Stimulated activated CD4-positive, alpha-beta T cell treated with anti-CD3 and anti-CD28 coated beads, Interleukin-15, amount 100 ng/mL, for 48 hours (primary cell): ENCODE results near the gene NR3C1.

Experiments used
- DNase-seq, 2 donors: peaks; one replicate each; pipeline ENCODE4 v3.0.0-alpha.2; 2020; ENCODE audit warnings: low read depth in 2 of 2

Gene NR3C1

DNA sequence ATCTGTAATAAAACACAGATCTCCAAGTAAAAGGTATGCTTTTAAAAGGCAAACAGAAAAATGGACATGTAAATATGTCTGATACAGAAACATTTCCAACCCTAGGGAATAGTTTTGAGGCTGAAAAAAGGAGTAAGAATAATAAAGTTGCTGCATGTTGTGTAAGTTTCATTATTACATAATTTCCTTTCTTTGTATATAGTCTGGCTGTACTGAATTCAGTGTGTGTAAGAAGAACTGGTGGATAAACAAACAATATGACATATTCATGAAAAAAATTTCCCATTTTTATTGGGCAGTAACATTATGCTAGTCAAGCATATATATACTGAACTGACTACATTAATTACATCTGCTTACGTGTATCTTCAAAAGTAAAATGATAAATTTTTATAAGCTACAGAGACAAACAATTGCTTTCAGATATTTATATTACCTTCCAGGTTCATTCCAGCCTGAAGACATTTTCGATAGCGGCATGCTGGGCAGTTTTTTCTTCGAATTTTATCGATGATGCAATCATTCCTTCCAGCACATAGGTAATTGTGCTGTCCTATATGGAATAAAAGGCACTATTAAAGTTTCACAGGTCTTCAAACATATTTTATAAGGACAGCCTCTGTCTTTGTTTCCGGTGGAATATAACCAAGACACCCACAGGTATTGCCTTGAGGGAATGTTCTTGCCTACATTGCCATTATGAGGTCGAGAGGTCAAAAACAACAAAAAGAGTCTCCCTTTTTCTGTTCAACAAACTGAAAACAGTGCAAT, 93.6 kb downstream of the NR3C1 start:
- DNase-seq = no peak

DNA sequence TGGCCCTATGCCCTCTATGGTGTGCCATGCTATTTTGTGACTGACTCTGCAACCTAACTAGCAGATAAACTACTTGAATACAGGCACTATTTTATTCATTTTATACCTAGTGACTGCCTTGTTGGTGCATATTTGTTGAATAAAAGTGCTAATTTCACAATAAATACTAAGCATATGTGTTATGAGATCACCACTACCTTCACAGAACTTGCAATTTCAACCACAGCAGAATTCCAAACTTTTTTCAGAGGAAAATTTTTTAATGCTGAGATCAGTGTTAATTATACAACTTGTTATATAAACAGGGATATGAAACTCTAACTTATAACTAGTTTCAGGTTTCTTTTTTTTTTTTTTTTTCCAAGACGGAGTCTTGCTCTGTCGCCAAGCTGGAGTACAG, 94.8 kb downstream of the NR3C1 start:
- no peak for DNase-seq

DNA sequence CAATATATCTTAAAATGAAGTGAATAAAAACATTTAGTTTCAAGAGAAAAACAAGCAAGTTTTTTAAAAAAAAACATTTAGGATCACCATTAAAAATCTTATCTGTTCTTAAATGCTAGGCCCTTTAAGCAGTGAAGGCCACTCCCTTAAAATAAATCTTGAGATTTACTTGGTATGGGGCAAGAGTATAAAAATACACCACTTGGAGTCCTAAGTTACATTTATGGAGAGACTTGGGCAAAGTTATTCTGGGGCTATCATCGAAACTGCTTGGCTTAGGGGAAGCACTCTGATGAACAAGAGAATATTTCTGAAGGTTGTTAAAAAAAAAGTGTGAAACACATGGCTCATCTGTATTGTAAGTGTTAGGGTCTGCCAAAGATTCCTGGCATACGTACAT, 97.4 kb downstream of the NR3C1 start:
- DNase-seq = no peak

DNA sequence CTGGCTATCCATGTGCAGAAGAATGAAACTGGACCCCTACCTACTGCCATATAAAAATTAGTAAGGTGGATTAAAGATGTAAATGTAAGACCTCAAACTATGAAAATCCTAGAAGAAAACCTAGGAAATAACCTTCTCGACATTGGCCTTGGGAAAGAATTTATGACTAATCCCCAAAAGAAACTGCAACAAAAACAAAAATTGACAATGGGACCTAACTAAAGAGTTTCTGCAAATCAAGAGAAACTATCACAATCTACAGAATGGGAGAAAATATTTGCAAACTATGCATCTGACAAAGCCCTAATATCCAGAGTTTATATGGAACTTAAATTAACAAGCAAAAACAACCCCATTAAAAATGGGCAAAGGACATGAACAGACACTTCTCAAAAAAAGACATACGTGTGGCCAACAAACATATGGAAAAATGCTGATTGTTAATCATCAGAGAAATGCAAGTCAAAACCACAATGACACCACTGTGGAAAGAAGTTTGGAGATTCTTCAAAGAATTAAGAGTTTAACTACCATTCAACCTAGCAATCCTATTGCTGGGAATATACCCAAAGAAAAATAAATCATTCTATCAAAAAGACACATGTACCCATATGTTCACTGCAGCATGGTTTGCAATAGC, 98.5 kb downstream of the NR3C1 start:
- DNase-seq = no peak

DNA sequence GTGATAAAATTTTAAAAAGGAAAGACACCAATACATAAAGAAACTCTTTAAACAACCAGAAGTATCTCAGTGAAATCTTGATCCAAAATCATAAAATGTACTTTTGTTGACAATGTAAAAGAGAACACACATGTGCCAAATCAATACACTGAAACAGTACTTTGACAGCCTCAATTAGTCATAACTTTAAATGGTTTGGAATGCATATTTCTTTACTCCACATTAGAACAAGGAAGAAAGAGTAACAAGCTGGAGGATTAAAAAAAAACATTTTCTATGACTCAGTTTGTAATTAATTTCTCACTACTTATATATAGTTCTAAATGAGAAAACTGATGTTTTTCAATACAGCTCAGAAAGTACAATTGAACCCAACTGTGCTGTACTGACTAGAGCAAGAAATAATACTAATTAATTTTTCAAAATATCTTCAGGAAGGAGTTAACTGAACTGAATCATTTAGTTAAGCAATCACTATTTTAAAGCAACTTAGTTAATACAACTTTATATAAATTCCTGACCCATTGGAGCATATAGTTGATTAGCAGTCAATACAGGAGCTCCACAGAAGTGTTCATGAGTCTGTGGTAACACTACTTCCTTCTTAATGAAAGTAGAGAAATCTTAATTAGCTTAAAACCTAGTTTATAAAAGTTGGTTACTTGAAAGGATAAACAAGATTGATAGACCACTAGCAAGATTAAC, 101.0 kb downstream of the NR3C1 start:
- no peak for DNase-seq

DNA sequence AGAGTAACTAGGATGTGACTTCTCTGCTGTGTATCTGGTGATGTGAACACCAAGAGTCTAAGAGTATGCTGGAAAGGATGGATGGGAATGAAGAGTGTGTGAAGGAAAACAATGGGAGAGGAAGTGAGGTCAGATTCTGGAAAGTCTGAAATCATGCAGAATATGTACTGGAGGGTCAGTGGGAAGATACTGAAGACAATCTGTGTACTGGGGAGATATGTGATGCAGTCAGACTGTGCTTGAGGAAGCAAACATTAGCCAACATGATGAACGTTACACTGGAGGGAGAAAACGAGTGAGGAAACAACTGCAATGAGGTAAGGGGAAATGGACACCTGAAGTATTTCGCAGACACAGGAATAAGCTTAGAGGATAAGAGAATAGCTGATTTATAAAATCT, 105.7 kb downstream of the NR3C1 start:
- no peak for DNase-seq

DNA sequence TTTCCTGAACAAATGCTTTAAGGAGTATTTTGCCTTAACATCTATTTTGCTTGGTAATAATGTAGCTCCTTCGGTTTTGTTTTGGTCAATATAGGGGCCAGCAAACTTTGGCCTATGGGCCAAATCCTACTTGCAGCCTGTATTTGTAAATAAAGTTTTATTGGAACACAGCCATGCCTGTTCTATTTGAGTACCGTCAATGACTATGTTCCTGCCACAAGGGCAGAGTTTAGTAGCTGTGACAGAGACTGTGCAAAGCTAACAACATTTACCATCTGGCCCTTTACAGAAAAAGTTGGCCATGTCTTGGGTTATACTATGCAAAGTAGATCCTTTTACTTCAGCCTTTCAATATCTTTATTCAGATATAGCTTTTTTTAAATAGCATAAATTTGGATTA, 113.4 kb downstream of the NR3C1 start:
- no peak for DNase-seq

DNA sequence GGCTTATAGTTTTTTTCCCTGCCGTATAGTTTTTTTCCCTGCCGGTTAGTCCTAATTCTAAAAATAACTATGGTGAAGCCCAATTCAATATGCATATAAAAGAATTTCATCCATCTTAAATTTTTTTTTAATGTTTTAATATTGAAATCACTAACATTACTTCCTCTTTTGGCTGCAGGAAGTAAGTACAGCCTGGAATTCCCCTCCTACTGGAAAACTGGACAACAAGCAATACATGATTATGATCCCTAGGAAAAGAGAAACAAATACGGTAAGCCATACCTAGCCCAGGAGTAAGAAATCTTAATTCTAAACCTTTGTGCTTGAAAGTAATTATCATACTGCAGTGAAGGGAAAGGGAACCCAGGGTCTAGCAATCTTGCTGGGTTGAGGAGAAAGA, 119.0 kb downstream of the NR3C1 start:
- DNase-seq = no peak

DNA sequence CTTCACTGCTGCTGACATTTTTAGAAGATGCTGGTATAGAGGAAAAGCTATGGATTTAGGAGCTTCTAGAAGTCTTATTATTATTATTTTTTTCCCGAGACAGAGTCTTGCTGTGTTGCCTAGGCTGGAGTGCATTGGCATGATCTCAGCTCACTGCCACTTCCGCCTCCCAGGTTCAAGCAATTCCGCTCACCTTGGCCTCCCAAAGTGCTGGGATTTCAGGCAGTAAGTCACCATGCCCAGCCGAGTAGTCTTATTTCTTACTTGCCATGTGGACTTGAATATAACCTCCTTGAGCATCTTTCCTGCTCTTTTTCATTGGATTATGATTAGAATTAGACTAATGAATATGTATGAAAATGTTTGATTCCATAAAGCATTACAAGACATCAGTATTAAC, 119.5 kb downstream of the NR3C1 start:
- no peak for DNase-seq

DNA sequence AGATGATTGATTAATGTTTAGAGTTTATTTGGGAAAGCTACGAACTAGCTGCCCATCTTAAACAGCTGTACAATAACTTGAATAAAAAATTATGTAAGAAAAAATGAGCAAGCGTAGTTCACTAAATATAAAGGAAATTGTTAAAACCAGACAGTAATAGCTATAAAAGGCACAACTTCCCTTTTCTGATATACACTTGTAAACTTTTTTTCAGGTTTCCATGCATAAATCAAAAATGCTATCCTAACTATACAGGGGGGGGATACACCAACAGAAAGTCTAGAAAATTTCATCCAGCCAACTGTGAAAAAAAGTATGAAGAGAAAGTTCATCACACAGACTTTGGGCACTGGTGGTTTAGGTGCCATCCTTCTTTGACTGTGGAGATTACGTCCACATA, 122.3 kb downstream of the NR3C1 start:
- DNase-seq = no peak

DNA sequence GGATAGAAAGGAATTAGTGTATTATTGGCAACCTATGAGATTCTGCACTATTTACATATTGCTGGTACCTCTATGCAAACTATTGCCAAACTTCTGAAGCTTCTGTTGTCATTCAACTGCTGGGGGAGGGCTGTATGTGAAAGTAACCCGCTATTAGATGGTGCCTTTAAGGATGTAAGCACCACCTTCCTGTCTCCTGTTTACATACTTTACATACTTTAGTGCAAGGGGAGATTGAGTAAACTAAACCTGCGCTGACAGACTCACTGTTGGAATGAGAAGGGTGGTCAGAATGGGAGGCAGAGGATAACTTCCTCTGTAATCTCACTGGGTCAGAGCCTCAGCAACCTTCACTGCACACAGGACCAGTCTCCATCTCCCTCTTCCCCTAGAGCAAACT, 123.8 kb downstream of the NR3C1 start:
- no peak for DNase-seq

DNA sequence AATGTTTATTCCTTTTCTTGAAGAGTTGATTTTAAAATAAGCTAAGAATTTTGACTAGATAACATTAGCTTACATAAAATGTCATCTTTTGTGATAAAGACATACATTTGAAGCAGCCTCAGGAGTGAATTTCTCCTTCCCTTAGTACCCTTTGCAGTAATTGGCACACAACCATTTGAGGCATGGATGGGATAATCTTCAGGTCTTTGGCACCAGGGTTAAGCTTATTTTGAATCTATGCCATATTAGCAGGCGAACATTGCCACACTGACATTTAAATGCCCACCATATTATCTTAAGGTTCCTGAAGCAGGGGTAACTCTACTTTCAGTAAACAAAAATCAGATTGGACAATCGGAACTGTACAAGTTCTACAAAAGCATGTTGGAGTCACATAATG, 126.0 kb downstream of the NR3C1 start:
- no peak for DNase-seq

DNA sequence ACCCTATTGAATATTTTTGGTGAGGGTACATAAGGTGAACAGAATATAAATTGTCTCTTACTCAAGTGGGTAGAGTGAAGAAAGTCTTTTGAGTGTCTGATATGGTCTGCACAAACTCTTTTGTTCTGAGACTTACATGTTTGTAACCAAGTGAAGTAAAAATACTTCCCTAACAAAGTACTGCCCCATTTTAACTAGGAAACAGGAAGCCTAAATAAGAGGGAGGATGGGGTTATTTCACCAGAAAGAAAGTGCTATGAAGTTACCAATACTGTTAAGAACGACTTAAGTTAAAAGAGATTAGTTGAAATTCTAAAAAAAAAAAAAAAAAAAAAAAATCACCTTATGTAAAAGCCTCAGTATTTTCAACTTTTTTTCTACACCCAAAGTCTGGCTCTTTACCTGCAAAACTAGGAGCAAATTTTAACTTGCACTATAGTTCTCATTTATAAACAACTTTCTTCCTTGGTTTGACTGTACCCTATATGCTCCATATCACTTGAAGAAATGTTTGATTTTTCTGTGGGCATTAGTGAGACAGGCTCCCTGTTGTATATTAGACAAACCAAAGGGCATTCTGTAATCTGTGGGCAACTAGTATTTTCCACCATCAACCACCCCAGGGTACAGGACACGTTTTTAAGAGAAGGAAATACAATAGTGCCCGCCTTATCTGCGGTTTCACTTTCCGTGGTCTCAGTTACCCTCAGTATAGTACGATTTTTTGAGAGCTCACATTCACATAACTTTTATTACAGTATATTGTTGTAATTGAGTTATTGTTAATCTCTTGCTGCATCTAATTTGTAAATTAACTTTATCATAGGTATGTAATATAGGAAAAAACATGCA, 127.7 kb downstream of the NR3C1 start:
- DNase-seq = no peak

DNA sequence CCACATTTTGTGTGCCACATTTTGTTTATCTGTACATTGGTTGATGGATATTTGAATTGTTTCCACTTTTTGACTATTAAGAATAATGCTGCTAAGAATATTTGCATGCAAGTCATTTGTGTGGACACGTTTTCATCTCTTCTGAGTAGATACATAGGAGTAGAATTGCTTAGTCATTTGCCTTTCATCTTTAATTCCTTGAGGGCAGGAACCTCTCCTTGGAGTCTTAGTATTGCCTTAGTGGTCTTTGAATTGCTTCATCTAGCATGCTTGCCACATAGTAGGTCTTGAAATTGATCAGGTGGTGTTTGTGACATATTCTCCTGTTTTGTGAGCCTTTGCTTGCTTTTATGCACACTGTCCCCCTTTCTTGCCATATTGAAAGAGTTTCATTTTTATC, 128.5 kb downstream of the NR3C1 start:
- DNase-seq = no peak

DNA sequence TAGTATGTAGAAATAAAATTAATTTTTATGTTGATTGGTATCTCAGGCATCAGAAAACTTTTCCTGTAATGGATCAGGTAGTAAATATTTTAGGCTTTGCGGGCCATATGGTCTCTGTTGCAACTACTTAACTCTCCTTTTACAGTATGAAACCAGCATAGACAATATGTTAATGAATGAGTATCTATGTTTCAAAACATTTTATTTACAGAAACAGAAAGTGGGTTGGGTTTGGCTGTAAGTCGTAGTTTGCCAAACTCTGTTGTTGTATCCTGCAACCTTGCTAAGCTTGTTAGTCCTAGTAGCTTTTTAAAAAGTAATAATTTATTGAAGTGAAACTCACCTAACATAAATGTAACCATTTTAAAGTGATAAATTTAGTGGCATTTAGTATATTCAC, 132.1 kb downstream of the NR3C1 start:
- no peak for DNase-seq

DNA sequence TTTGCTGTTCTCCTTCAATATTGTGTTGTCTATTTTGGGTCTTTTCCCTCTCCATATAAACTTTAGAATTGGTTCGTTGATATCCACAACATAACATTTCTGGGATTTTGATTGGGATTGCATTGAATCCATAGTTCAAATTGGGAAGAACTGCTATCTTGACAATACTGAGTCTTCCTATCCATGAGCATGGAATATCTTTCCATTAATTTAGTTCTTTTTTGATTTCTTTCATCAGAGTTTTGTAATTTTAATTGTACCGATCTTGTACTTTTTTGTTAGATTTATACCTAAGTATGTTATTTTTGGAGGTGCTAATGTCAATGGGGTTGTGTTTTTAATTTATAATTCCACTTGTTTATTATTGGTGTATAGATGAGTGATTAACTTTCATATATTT, 135.1 kb downstream of the NR3C1 start:
- DNase-seq = no peak

DNA sequence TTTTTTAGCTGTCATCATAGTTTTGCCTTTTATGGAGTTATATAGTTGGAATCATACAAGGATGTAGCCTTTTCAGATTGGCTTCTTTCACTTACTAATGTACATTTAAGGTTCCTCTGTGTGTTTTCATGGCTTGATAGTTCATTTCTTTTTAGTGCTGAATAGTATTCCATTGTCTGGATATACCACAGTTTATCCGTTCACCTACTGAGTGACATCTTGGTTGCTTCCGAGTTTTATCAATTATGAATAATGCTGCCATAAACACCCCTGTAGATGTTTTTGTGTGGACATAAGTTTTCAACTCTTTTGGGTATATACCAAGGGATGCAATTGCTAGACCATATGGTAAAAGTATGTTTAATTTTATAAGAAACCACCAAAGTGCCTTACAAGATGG, 136.3 kb downstream of the NR3C1 start:
- DNase-seq = no peak

DNA sequence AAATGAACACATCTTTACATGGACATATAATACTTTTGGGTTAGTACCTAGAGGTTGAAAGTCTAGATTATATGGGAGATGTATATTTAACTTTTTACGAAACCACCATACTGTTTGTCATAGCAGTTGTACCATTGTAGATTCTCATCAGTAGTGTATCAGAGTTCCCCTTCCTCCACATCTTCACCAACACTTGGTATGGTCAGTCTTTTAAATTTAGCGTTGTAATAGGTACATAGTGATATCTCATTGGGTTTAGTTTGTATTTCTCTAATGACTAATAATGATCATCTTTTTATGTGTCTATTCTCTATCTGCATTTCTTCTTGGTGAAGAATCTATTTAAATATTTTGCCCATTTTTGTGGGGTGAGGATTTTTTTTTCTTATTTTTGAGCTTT, 137.5 kb downstream of the NR3C1 start:
- no peak for DNase-seq

DNA sequence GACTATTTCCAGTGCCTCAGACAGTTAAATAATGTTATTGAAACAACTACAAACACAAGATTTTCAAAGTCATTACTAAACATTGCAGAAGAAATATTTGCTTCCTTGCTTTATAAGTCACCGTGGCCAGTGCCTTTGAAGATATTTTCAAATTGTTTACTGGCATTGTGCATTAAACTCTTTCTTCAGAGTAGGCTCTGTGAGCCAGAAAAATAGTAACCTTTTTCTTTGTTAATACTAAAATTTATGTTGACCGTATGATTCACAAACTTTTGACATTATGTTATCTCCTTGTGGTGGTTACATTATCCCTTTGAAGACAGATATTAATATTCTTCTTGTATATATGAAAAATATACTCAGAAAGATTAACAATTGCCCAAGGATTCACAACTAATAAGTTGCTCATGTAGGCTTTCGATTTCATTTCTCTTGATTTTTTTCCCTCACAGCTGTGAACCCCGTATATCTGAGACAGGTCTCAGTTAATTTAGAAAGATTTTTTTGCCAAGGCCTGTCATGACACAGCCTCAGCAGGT, 140.1 kb downstream of the NR3C1 start:
- DNase-seq = no peak

DNA sequence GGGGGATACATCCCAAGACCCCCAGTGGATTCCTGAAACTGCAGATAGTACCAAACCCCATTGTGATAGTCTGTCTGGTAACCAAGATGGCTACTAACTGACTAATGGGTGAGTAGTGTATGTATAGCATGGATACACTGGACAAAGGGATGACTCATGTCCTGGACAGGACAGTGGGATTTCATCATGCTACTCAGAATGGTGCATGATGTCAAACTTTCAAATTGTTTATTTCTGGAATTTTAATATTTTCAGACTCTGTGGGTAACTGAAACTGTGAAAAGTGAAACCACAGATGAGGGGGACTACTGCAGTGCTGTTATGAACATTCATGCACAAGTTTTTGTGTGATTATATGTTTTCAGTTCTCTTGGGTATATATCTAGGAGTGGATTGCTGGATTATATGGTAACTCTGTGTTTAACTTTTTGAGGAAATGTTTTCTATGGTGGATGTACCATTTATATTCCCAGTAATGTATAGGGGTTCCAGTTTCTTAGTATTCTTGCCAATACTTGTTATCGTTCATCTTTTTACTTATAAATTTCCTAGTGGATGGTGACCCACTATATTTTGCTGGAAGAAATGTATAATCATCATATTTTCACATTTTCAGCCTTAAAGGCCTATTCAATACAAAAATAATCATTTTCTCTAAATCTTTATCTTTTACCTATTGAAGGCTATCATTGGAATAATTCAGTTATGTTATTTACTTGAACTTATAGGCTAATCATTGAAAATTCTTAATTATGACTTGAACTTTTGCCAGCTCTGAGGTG, 140.9 kb downstream of the NR3C1 start:
- no peak for DNase-seq

DNA sequence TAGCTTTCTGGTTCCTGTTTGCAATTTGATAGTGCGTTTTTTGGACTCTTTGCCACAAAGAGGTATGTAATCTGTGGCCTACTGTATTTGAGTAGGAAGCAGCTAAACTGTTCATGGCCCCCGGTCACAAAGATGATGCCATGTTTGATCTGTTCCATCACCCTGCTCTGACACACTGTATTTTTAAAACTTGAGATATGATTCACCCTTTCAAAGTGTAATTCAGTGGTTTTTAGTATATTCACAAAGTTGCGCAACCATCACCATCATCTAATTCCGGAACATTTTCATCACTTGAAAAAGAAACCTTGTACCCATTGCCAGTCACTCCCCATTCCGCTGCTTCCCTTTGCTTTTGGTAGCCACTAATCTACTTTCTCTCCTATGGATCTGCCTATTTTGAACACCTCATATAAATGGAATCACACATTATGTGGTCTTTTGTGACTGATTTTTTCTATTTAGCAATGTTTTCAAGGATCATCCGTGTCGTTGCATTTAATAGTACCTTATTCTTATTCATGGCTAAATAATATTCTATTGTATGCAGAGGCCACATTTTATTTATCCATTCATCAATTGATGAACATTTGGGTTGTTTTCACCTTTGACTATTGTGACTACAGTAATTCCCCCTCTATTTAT, 141.6 kb downstream of the NR3C1 start:
- peak in 1 of 2 donors; percentile 12 for DNase-seq
